WTC11 (cell line): Measurements from ENCODE around the gene KIAA1671. TPM values are rescaled to one million over a fixed set of nuclear protein-coding genes. Genes with fewer than 3 reads are reported as not detected.

Experiments used
- ATAC-seq: fragments of 200-7000 bp; cut with Tn5 transposase; 2 replicates; pipeline ENCODE4 v1.10.0; 2021; ENCODE audit warnings: mild to moderate bottlenecking, moderate library complexity
- CTCF ChIA-PET: fragments of 300-600 bp; sonication (Branson Sonifier 250); formaldehyde crosslinking; loops from one replicate; lab custom pipeline; 2021; ENCODE audit warnings: antibody characterized with exemption; lab: Charles Lee
- POLR2A ChIA-PET: fragments of 350-600 bp; sonication (Branson Sonifier 250); formaldehyde crosslinking; loops from one replicate; lab custom pipeline; 2021; ENCODE audit warnings: antibody characterized with exemption; lab: Charles Lee
- DNase-seq: peaks from one replicate; pipeline ENCODE4 v3.0.0; 2021; ENCODE audit warnings: low spot score
- H3K27ac Mint-ChIP-seq: 2 replicates; pipeline ENCODE4 v1.8.0; 2021; ENCODE audit warnings: mixed read lengths
- H3K27me3 Mint-ChIP-seq: 2 replicates; pipeline ENCODE4 v1.8.0; 2021; ENCODE audit warnings: low read depth, mild to moderate bottlenecking, moderate library complexity, mixed read lengths
- H3K36me3 Mint-ChIP-seq: 2 replicates; pipeline ENCODE4 v1.8.0; 2021; ENCODE audit warnings: mixed read lengths
- H3K4me1 Mint-ChIP-seq: 2 replicates; pipeline ENCODE4 v1.8.0; 2022; ENCODE audit warnings: mixed read lengths
- H3K4me3 Mint-ChIP-seq: 2 replicates; pipeline ENCODE4 v1.8.0; 2021; ENCODE audit warnings: mild to moderate bottlenecking, moderate library complexity, mixed read lengths
- H3K9me3 Mint-ChIP-seq: 2 replicates; pipeline ENCODE4 v1.8.0; 2021; ENCODE audit warnings: mixed read lengths
- AFF4 ChIP-seq: sonication (generic); formaldehyde crosslinking; IDR thresholded peaks from 2 replicates; pipeline ENCODE4 v1.8.1; 2023; ENCODE audit warnings: mild to moderate bottlenecking, missing genetic modification reagents, borderline replicate concordance
- ATF6 ChIP-seq: sonication (generic); formaldehyde crosslinking; IDR thresholded peaks from 2 replicates; pipeline ENCODE4 v1.8.1; 2023; ENCODE audit warnings: mild to moderate bottlenecking, missing genetic modification reagents
- CTCF ChIP-seq: fragments of 200-600 bp; IDR thresholded peaks from 2 replicates; pipeline ENCODE4 v1.8.0; 2022; ENCODE audit warnings: antibody characterized with exemption
- FOXJ3 ChIP-seq: sonication (generic); formaldehyde crosslinking; IDR thresholded peaks from 2 replicates; pipeline ENCODE4 v1.9.0; 2021; ENCODE audit warnings: missing genetic modification reagents, mild to moderate bottlenecking, borderline replicate concordance
- GTF2I ChIP-seq: fragments of 250-450 bp; sonication (Bioruptor Pico); conservative IDR thresholded peaks from 2 replicates; pipeline ENCODE4 v1.4.0; 2021; ENCODE audit warnings: mild to moderate bottlenecking
- HMGA2 ChIP-seq: fragments of 250-450 bp; sonication (Bioruptor Pico); IDR thresholded peaks from 2 replicates; pipeline ENCODE4 v1.4.0; 2021; ENCODE audit warnings: mild to moderate bottlenecking, moderate library complexity
- JUN ChIP-seq: sonication (generic); formaldehyde crosslinking; IDR thresholded peaks from 2 replicates; pipeline ENCODE4 v1.8.0; 2023; ENCODE audit warnings: mild to moderate bottlenecking, missing genetic modification reagents
- KAT7 ChIP-seq: sonication (generic); formaldehyde crosslinking; IDR thresholded peaks from 2 replicates; pipeline ENCODE4 v1.8.1; 2023; ENCODE audit warnings: missing genetic modification reagents, mild to moderate bottlenecking, borderline replicate concordance
- MYBL2 ChIP-seq: sonication (generic); formaldehyde crosslinking; IDR thresholded peaks from 2 replicates; pipeline ENCODE4 v1.8.1; 2023; ENCODE audit warnings: mild to moderate bottlenecking, moderate library complexity, missing genetic modification reagents
- NR1H2 ChIP-seq: sonication (generic); formaldehyde crosslinking; IDR thresholded peaks from 2 replicates; pipeline ENCODE4 v1.9.0; 2021; ENCODE audit warnings: mild to moderate bottlenecking, moderate library complexity, missing genetic modification reagents
- NR3C1 ChIP-seq: sonication (generic); formaldehyde crosslinking; conservative IDR thresholded peaks from 2 replicates; pipeline ENCODE4 v1.8.1; 2023; ENCODE audit warnings: low read depth, mild to moderate bottlenecking, missing genetic modification reagents
- SMAD3 ChIP-seq: sonication (generic); formaldehyde crosslinking; IDR thresholded peaks from 2 replicates; pipeline ENCODE4 v1.8.0; 2022; ENCODE audit warnings: missing genetic modification reagents, mild to moderate bottlenecking, borderline replicate concordance
- SP1 ChIP-seq: sonication (generic); formaldehyde crosslinking; conservative IDR thresholded peaks from 2 replicates; pipeline ENCODE4 v1.8.1; 2022; ENCODE audit warnings: missing genetic modification reagents
- STAT6 ChIP-seq: sonication (generic); formaldehyde crosslinking; conservative IDR thresholded peaks from 2 replicates; pipeline ENCODE4 v1.8.1; 2023; ENCODE audit warnings: mild to moderate bottlenecking, low read depth, missing genetic modification reagents, moderate library complexity
- TEAD1 ChIP-seq: sonication (generic); formaldehyde crosslinking; IDR thresholded peaks from 2 replicates; pipeline ENCODE4 v1.8.0; 2022; ENCODE audit warnings: mild to moderate bottlenecking, missing genetic modification reagents
- ZNF671 ChIP-seq: fragments of 250-450 bp; sonication (Bioruptor Pico); IDR thresholded peaks from 2 replicates; pipeline ENCODE4 v1.8.0; 2021; ENCODE audit warnings: mild to moderate bottlenecking
- total RNA-seq: library from RNA; stranded (reverse); gene quantifications from 3 replicates; pipeline ENCODE4 v1.2.3, GENCODE V29; 2021
- TF ChIP-seq, protein P1 (sequence below): sonication (generic); formaldehyde crosslinking; IDR thresholded peaks from 2 replicates; pipeline ENCODE4 v1.8.1; 2022; ENCODE audit warnings: low read depth, mild to moderate bottlenecking, moderate library complexity, missing genetic modification reagents, borderline replicate concordance
- TF ChIP-seq, protein P2 (sequence below): sonication (generic); formaldehyde crosslinking; conservative IDR thresholded peaks from 2 replicates; pipeline ENCODE4 v1.8.1; 2022; ENCODE audit warnings: mild to moderate bottlenecking, missing genetic modification reagents

KIAA1671 gene
- total RNA-seq, 1 experiment from 2014 or later = 26.0 TPM

DNA sequence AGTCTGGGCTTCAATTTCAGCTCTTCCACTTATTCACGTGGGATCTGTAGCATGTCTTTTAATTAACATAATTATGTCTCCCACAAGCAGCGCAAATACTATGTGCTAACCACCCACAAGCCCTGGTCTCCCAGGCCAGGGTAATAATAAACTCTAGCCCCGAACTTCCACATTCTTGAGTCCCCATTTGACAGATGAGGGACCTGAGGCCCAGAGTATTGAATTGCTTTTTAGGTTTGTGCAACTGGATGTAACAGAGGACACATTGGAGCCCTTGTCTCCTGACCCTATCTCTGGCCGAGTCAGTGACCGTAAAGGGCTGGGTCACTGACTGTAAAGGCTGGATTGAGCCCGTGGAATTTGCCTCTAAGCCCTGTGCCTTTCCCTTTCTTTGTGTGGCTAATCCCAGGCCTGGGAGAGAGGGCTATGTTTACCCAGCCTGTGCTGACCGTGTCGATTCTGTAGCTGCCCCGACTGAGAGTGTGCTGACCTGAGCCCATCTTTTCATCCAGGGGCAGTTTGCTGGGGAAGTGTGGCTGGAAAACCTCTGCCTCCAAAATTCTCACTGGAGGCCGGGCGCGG lies 270.8 kb downstream of the KIAA1671 start:
- Mint-ChIP-seq H3K4me1 (no peaks in the 10 kb centered on the region), H3K36me3 (no peaks in the 10 kb centered on the region), H3K9me3 (no peaks in the 10 kb centered on the region), H3K4me3 (no peak overlapping the region), H3K27me3 (no peaks in the 10 kb centered on the region; the same call in none of the 2 replicates), H3K27ac (no peak overlapping the region)
- POLR2A ChIA-PET = no interaction called here
- CTCF ChIA-PET = interaction anchor here (0.9 to 1.2 kb wide), 3 partner anchors 21 to 142 kb away, joined by 3 to 5 read pairs (median 4); no protein-coding TSS in a partner anchor
- no peak for TF ChIP-seq AFF4 (CRISPR knock-in tag)
- TF ChIP-seq, protein P1, sequence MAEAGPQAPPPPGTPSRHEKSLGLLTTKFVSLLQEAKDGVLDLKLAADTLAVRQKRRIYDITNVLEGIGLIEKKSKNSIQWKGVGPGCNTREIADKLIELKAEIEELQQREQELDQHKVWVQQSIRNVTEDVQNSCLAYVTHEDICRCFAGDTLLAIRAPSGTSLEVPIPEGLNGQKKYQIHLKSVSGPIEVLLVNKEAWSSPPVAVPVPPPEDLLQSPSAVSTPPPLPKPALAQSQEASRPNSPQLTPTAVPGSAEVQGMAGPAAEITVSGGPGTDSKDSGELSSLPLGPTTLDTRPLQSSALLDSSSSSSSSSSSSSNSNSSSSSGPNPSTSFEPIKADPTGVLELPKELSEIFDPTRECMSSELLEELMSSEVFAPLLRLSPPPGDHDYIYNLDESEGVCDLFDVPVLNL (CRISPR knock-in tag) = no peak
- TF ChIP-seq NR3C1 = no peak
- no peak for TF ChIP-seq FOXJ3
- no peak for TF ChIP-seq ZNF671 (CRISPR knock-in tag)
- no peak for TF ChIP-seq CTCF
- no peak for TF ChIP-seq TEAD1 (CRISPR knock-in tag)
- no peak for TF ChIP-seq HMGA2
- no peak for TF ChIP-seq STAT6 (CRISPR knock-in tag)
- TF ChIP-seq, protein P2, sequence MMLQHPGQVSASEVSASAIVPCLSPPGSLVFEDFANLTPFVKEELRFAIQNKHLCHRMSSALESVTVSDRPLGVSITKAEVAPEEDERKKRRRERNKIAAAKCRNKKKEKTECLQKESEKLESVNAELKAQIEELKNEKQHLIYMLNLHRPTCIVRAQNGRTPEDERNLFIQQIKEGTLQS (CRISPR knock-in tag) = no peak
- TF ChIP-seq MYBL2 (CRISPR knock-in tag) = no peak
- TF ChIP-seq SP1 (CRISPR knock-in tag) = no peak
- no peak for TF ChIP-seq KAT7
- TF ChIP-seq JUN = no peak
- no peak for TF ChIP-seq GTF2I
- no peak for TF ChIP-seq SMAD3 (CRISPR knock-in tag)
- TF ChIP-seq ATF6 (CRISPR knock-in tag) = no peak
- no peak for TF ChIP-seq NR1H2
- no peak for DNase-seq
- no peak for ATAC-seq
